H9 (cell line): ENCODE data around the gene RASA2. TPM values are rescaled to one million over a fixed set of nuclear protein-coding genes. Genes with fewer than 3 reads are reported as not detected.

ENCODE experiments used
- DNase-seq: peaks from one replicate; pipeline ENCODE4 v3.0.0-alpha.2; 2017
- H2AFZ ChIP-seq: one replicate; pipeline ENCODE4 v1.6.1; 2013; ENCODE audit warnings: mild to moderate bottlenecking, low read length, control low read depth, moderate library complexity
- H2AK5ac ChIP-seq: 2 replicates; pipeline ENCODE4 v1.6.1; 2013; ENCODE audit warnings: low read length, control low read depth, mixed read lengths; ENCODE audit not compliant: insufficient read length
- H2BK120ac ChIP-seq: one replicate; pipeline ENCODE4 v1.6.1; 2013; ENCODE audit warnings: low read depth, mild to moderate bottlenecking, low read length, control low read depth, inconsistent platforms; ENCODE audit not compliant: poor library complexity, severe bottlenecking
- H2BK12ac ChIP-seq: 2 replicates; pipeline ENCODE4 v1.6.1; 2013; ENCODE audit warnings: low read length, control low read depth, mixed read lengths, low read depth; ENCODE audit not compliant: insufficient read length
- H2BK15ac ChIP-seq: 2 replicates; pipeline ENCODE4 v1.6.1; 2013; ENCODE audit warnings: low read depth, low read length, control low read depth
- H2BK20ac ChIP-seq: one replicate; pipeline ENCODE4 v1.6.1; 2013; ENCODE audit warnings: low read depth, mild to moderate bottlenecking, low read length, control low read depth, inconsistent platforms; ENCODE audit not compliant: poor library complexity, severe bottlenecking
- H2BK5ac ChIP-seq: 2 replicates; pipeline ENCODE4 v1.6.1; 2013; ENCODE audit warnings: low read length, control low read depth, mixed read lengths; ENCODE audit not compliant: insufficient read length
- H3K14ac ChIP-seq: 2 replicates; pipeline ENCODE4 v1.6.1; 2013; ENCODE audit warnings: low read length, control low read depth; ENCODE audit not compliant: insufficient read depth
- H3K18ac ChIP-seq: 2 replicates; pipeline ENCODE4 v1.6.1; 2013; ENCODE audit warnings: low read depth, mild to moderate bottlenecking, mixed read lengths, low read length, control low read depth; ENCODE audit not compliant: insufficient read length
- H3K23ac ChIP-seq: 2 replicates; pipeline ENCODE4 v1.6.1; 2013; ENCODE audit warnings: low read length, control low read depth, mixed read lengths, low read depth; ENCODE audit not compliant: insufficient read length
- H3K23me2 ChIP-seq: 2 replicates; pipeline ENCODE4 v1.6.1; 2013; ENCODE audit warnings: low read depth, mild to moderate bottlenecking, mixed read lengths, low read length, control low read depth; ENCODE audit not compliant: insufficient read length, poor library complexity, severe bottlenecking
- H3K27ac ChIP-seq: 2 replicates; pipeline ENCODE4 v1.5.1; 2013; ENCODE audit warnings: low read length, control low read depth, mixed read lengths, low read depth; ENCODE audit not compliant: insufficient read length
- H3K27me3 ChIP-seq: 2 replicates; pipeline ENCODE4 v1.6.1; 2013; ENCODE audit warnings: low read length, control low read depth, inconsistent platforms; ENCODE audit not compliant: insufficient read depth
- H3K4ac ChIP-seq: 2 replicates; pipeline ENCODE4 v1.6.1; 2013; ENCODE audit warnings: low read depth, mild to moderate bottlenecking, control low read depth, inconsistent platforms, low read length, moderate library complexity
- H3K4me1 ChIP-seq: 2 replicates; pipeline ENCODE4 v1.6.1; 2013; ENCODE audit warnings: low read length, control low read depth, inconsistent platforms; ENCODE audit not compliant: insufficient read depth
- H3K4me2 ChIP-seq: 2 replicates; pipeline ENCODE4 v1.6.1; 2013; ENCODE audit warnings: low read length, control low read depth, mixed read lengths; ENCODE audit not compliant: insufficient read length, insufficient read depth
- H3K56ac ChIP-seq: 2 replicates; pipeline ENCODE4 v1.6.1; 2013; ENCODE audit warnings: low read depth, mild to moderate bottlenecking, mixed read lengths, low read length, control low read depth; ENCODE audit not compliant: insufficient read length
- H3K79me1 ChIP-seq: 2 replicates; pipeline ENCODE4 v1.6.1; 2013; ENCODE audit warnings: low read depth, mild to moderate bottlenecking, moderate library complexity, low read length, control low read depth, inconsistent platforms; ENCODE audit not compliant: insufficient read depth, poor library complexity, severe bottlenecking
- H3K79me2 ChIP-seq: 2 replicates; pipeline ENCODE4 v1.6.1; 2013; ENCODE audit warnings: low read length, control low read depth, inconsistent platforms; ENCODE audit not compliant: insufficient read depth
- H3K9ac ChIP-seq: 2 replicates; pipeline ENCODE4 v1.6.1; 2013; ENCODE audit warnings: low read length, control low read depth, mixed read lengths; ENCODE audit not compliant: insufficient read length; ENCODE audit errors: extremely low read depth
- H3K9me3 ChIP-seq: one replicate; pipeline ENCODE4 v1.6.1; 2013; ENCODE audit warnings: low read depth, low read length, inconsistent platforms; ENCODE audit not compliant: control insufficient read depth
- H3T11ph ChIP-seq: one replicate; pipeline ENCODE4 v1.6.1; 2013; ENCODE audit warnings: mild to moderate bottlenecking, low read length, control low read depth, inconsistent platforms
- H4K20me1 ChIP-seq: one replicate; pipeline ENCODE4 v1.6.1; 2013; ENCODE audit not compliant: control insufficient read depth, insufficient read length, insufficient read depth
- H4K5ac ChIP-seq: 2 replicates; pipeline ENCODE4 v1.6.1; 2013; ENCODE audit warnings: low read depth, mild to moderate bottlenecking, mixed read lengths, low read length, control low read depth; ENCODE audit not compliant: insufficient read length
- H4K8ac ChIP-seq: replicated peaks from 2 replicates; pipeline ENCODE4 v1.6.1; 2013; ENCODE audit warnings: low read length, control low read depth, mixed read lengths, low read depth; ENCODE audit not compliant: insufficient read length
- H4K91ac ChIP-seq: 2 replicates; pipeline ENCODE4 v1.6.1; 2013; ENCODE audit warnings: low read depth, mild to moderate bottlenecking, moderate library complexity, mixed read lengths, low read length, control low read depth; ENCODE audit not compliant: insufficient read length
- H3K27ac Mint-ChIP-seq, 3 experiments: 2 replicates in 2 of 3; 3 replicates in 1 of 3; pipeline ENCODE4 v1.8.0; 2020 to 2021; ENCODE audit warnings: mixed read lengths in 3 of 3, mild to moderate bottlenecking in 1 of 3, moderate library complexity in 1 of 3
- H3K27me3 Mint-ChIP-seq: 2 replicates; pipeline ENCODE4 v1.8.0; 2021; ENCODE audit warnings: low read depth, mild to moderate bottlenecking, moderate library complexity, mixed read lengths
- H3K36me3 Mint-ChIP-seq, 3 experiments: 2 replicates in 2 of 3; 3 replicates in 1 of 3; pipeline ENCODE4 v1.8.0; 2020 to 2021; ENCODE audit warnings: low read depth in 3 of 3, mixed read lengths in 3 of 3; ENCODE audit not compliant: insufficient read depth in 1 of 3
- H3K4me1 Mint-ChIP-seq, 2 experiments: 2 replicates each; pipeline ENCODE4 v1.8.0; 2020; ENCODE audit warnings: mixed read lengths in 2 of 2
- H3K4me3 Mint-ChIP-seq, 2 experiments: 2 replicates in 1 of 2; 3 replicates in 1 of 2; pipeline ENCODE4 v1.8.0; 2020 to 2021; ENCODE audit warnings: mild to moderate bottlenecking in 2 of 2, mixed read lengths in 2 of 2, moderate library complexity in 1 of 2
- H3K9me3 Mint-ChIP-seq, 2 experiments: 2 replicates in 1 of 2; 3 replicates in 1 of 2; pipeline ENCODE4 v1.8.0; 2020; ENCODE audit warnings: mild to moderate bottlenecking in 2 of 2, mixed read lengths in 2 of 2, moderate library complexity in 1 of 2
- CTCF ChIP-seq: fragments of 200-600 bp; sonication (generic); conservative IDR thresholded peaks from 3 replicates; pipeline ENCODE4 v1.8.0; 2021; ENCODE audit warnings: antibody characterized with exemption, mild to moderate bottlenecking
- WGBS: extraction: QIAGEN DNeasy Blood & Tissue Kit; methylation state at CpG from one replicate; pipeline ENCODE4 v1.1.7; 2013; ENCODE audit warnings: missing lambda C conversion rate, low lambda C conversion rate, mixed read lengths; ENCODE audit not compliant: insufficient read length; ENCODE audit errors: extremely low coverage; 5-methylcytosine and 5-hydroxymethylcytosine counted together
- total RNA-seq: library from RNA; stranded (reverse); gene quantifications from 2 replicates; pipeline ENCODE4 v1.2.1, GENCODE V29; 2021

Gene RASA2
- total RNA-seq, 1 experiment from 2014 or later: 24.4 TPM

- H3K27ac ChIP-seq: no peak overlapping the region
- no peaks in the 10 kb centered on the region for H3K79me1 ChIP-seq
- no peak overlapping the region for H2BK20ac ChIP-seq
- no peak overlapping the region for H4K91ac ChIP-seq
- no peak overlapping the region for H3K56ac ChIP-seq
- no peak overlapping the region for H2AFZ ChIP-seq
- H3K4me2 ChIP-seq: no peak overlapping the region
- no peak overlapping the region for H3T11ph ChIP-seq
- Mint-ChIP-seq H3K36me3 (no peaks in the 10 kb centered on the region), H3K4me3 (no peak overlapping the region), H3K27me3 (peaks cover 2% of the 10 kb centered on the region), H3K9me3 (no peaks in the 10 kb centered on the region), H3K4me1 (peaks cover 8 to 9% of the 10 kb centered on the region in 2 experiments), H3K27ac (no peak overlapping the region)
- H2BK120ac ChIP-seq: no peak overlapping the region
- H3K9ac ChIP-seq: no peak overlapping the region
- H3K4me1 ChIP-seq: no peaks in the 10 kb centered on the region; the same call in 1 of the 2 replicates
- no peak for TF ChIP-seq CTCF
- no peak overlapping the region for H2BK15ac ChIP-seq
- no peaks in the 10 kb centered on the region for H3K27me3 ChIP-seq
- no peaks in the 10 kb centered on the region for H3K23me2 ChIP-seq
- no peak overlapping the region for H3K14ac ChIP-seq
- H3K18ac ChIP-seq: no peak overlapping the region
- H3K4ac ChIP-seq: no peak overlapping the region
- WGBS: no CpG with 5 or more reads among the region's 3 CpGs
- no peaks in the 10 kb centered on the region for H4K20me1 ChIP-seq
- no peak overlapping the region for H2BK12ac ChIP-seq
- DNase-seq: no peak
- H4K5ac ChIP-seq: no peak overlapping the region
- H2BK5ac ChIP-seq: no peak overlapping the region
- H3K23ac ChIP-seq: no peak overlapping the region
- no peak overlapping the region for H2AK5ac ChIP-seq
- H3K9me3 ChIP-seq: no peaks in the 10 kb centered on the region
- H4K8ac ChIP-seq: no peak overlapping the region
- H3K79me2 ChIP-seq: no peaks in the 10 kb centered on the region
Observed at GRCh38 chr3:141454054-141454453, 32.8 kb upstream of the RASA2 start.
